ENCODE results near the gene DHX40. TPM values are rescaled to one million over a fixed set of nuclear protein-coding genes. Genes with fewer than 3 reads are reported as not detected.

Gene DHX40
- total RNA-seq, 1 experiment from 2014 or later, result 23.3 TPM

GRCh38 chr17:59632398-59632797 lies 67.0 kb downstream of the DHX40 start:
- TF ChIP-seq CTCF (IDR thresholded peaks at IDR 0.05; ENCODE audit: unreplicated experiment), result no peak
- BruUV-seq (replicated peaks), result no TSS peak
- H3K9me3 Mint-ChIP-seq (ENCODE audit: unreplicated experiment), result no peaks in the 10 kb centered on the region
- CTCF ChIA-PET, result interaction anchor here (0.6 kb wide), 1 partner anchor 54 kb away, joined by 3 read pairs; no protein-coding TSS in a partner anchor
- H3K36me3 Mint-ChIP-seq (ENCODE audit: insufficient read depth, unreplicated experiment), result peaks cover 37% of the 10 kb centered on the region
- H3K4me3 Mint-ChIP-seq (ENCODE audit: unreplicated experiment), result no peak overlapping the region
- peaks cover 18% of the 10 kb centered on the region for H3K4me1 Mint-ChIP-seq (ENCODE audit: insufficient read depth, unreplicated experiment)
- no peak for DNase-seq (ENCODE audit: unreplicated experiment)
- no peaks in the 10 kb centered on the region for H3K27me3 Mint-ChIP-seq (ENCODE audit: insufficient read depth, unreplicated experiment)
- intact Hi-C loops (cut with micrococcal nuclease), result no loop called here
- H3K27ac Mint-ChIP-seq (ENCODE audit: low read depth, unreplicated experiment), result no peak overlapping the region
- POLR2A ChIA-PET, result interaction anchor here (1.3 to 7.5 kb wide), 2 partner anchors 10 to 12 kb away, joined by 3 to 91 read pairs; partner anchors contain the start of gene CLTC

GRCh38 chr17:59633658-59634359 lies 68.4 kb downstream of the DHX40 start:
- Mint-ChIP-seq H3K4me3 (ENCODE audit: unreplicated experiment) (no peak overlapping the region), H3K4me1 (ENCODE audit: insufficient read depth, unreplicated experiment) (peaks cover 6% of the 10 kb centered on the region), H3K27me3 (ENCODE audit: insufficient read depth, unreplicated experiment) (no peaks in the 10 kb centered on the region), H3K9me3 (ENCODE audit: unreplicated experiment) (no peaks in the 10 kb centered on the region), H3K27ac (ENCODE audit: low read depth, unreplicated experiment) (no peak overlapping the region), H3K36me3 (ENCODE audit: insufficient read depth, unreplicated experiment) (peaks cover 50% of the 10 kb centered on the region)
- no peak for DNase-seq (ENCODE audit: unreplicated experiment)
- TF ChIP-seq CTCF (IDR thresholded peaks at IDR 0.05; ENCODE audit: unreplicated experiment), result no peak
- POLR2A ChIA-PET, result interaction anchor here (1.5 to 7.5 kb wide), 2 partner anchors 9 to 13 kb away, joined by 5 to 91 read pairs; partner anchors contain the start of gene CLTC
- no TSS peak for BruUV-seq (replicated peaks)
- intact Hi-C loops (cut with micrococcal nuclease), result no loop called here
- CTCF ChIA-PET, result no interaction called here

- no peak for TF ChIP-seq CTCF (IDR thresholded peaks at IDR 0.05; ENCODE audit: unreplicated experiment)
- Mint-ChIP-seq H3K36me3 (ENCODE audit: insufficient read depth, unreplicated experiment) (peaks cover 48% of the 10 kb centered on the region), H3K4me1 (ENCODE audit: insufficient read depth, unreplicated experiment) (peaks cover 6% of the 10 kb centered on the region)
Measured at GRCh38 chr17:59634632-59635541, 69.5 kb downstream of the DHX40 start.

More at GRCh38 chr17:59634632-59635541, 69.5 kb downstream of the DHX40 start:
- Mint-ChIP-seq H3K27ac (ENCODE audit: low read depth, unreplicated experiment) (no peak overlapping the region), H3K27me3 (ENCODE audit: insufficient read depth, unreplicated experiment) (no peaks in the 10 kb centered on the region), H3K9me3 (ENCODE audit: unreplicated experiment) (no peaks in the 10 kb centered on the region), H3K4me3 (ENCODE audit: unreplicated experiment) (no peak overlapping the region)
- ChIA-PET CTCF (no interaction called here), POLR2A (interaction anchor here (1.0 to 7.5 kb wide), 3 partner anchors 8 to 15 kb away, joined by 3 to 91 read pairs (median 5); partner anchors contain the start of gene CLTC)
- intact Hi-C loops (cut with micrococcal nuclease), result no loop called here
- no peak for DNase-seq (ENCODE audit: unreplicated experiment)
- no TSS peak for BruUV-seq (replicated peaks)

All from MCF 10A (cell line).